GM19467 (cell line): ENCODE measurements around the gene TPPP.

Experiments used
- ATAC-seq: cut with Tn5 transposase; IDR thresholded peaks from one replicate; pipeline ENCODE4 v1.9.1; 2021; ENCODE audit warnings: mild to moderate bottlenecking, moderate library complexity; ENCODE audit not compliant: unreplicated experiment

TPPP gene

GRCh38 chr5:666816-667498, 26.2 kb downstream of the TPPP start:
- no peak for ATAC-seq

- ATAC-seq, result no peak
Measured at GRCh38 chr5:665956-666711, 27.0 kb downstream of the TPPP start.

GRCh38 chr5:665541-665955, 27.6 kb downstream of the TPPP start:
- no peak for ATAC-seq

- ATAC-seq, result no peak
Measured at GRCh38 chr5:664994-665360, 28.2 kb downstream of the TPPP start.

- no peak for ATAC-seq
Measured at GRCh38 chr5:664343-664993, 28.7 kb downstream of the TPPP start.

- ATAC-seq, result no peak
Measured at GRCh38 chr5:663436-664342, 29.5 kb downstream of the TPPP start.

- ATAC-seq, result no peak
Measured at GRCh38 chr5:662751-663435, 30.3 kb downstream of the TPPP start.

- no peak for ATAC-seq
Measured at GRCh38 chr5:661891-662750, 31.0 kb downstream of the TPPP start.

GRCh38 chr5:660491-661030, 32.6 kb downstream of the TPPP start:
- no peak for ATAC-seq

- no peak for ATAC-seq
Measured at GRCh38 chr5:659496-660263, 33.5 kb downstream of the TPPP start.

GRCh38 chr5:658103-658502, 35.0 kb downstream of the TPPP start:
- ATAC-seq, result no peak

GRCh38 chr5:657570-657969, 35.6 kb downstream of the TPPP start:
- no peak for ATAC-seq

GRCh38 chr5:655406-655805, 37.7 kb downstream of the TPPP start:
- no peak for ATAC-seq

GRCh38 chr5:654071-654778, 38.9 kb downstream of the TPPP start:
- no peak for ATAC-seq

GRCh38 chr5:652773-653350, 40.3 kb downstream of the TPPP start:
- no peak for ATAC-seq

GRCh38 chr5:652023-652515, 41.1 kb downstream of the TPPP start:
- ATAC-seq, result no peak

GRCh38 chr5:651296-652022, 41.7 kb downstream of the TPPP start:
- ATAC-seq, result no peak
